Activated CD4-positive, alpha-beta T cell treated with anti-CD3 and anti-CD28 coated beads, Interleukin-2, amount 50 U/mL, for 1 hour (primary cell): ENCODE results near the gene IRF6.

Source experiments
- DNase-seq: peaks from one replicate; pipeline ENCODE4 v3.0.0-alpha.2; 2020

IRF6 gene

DNA sequence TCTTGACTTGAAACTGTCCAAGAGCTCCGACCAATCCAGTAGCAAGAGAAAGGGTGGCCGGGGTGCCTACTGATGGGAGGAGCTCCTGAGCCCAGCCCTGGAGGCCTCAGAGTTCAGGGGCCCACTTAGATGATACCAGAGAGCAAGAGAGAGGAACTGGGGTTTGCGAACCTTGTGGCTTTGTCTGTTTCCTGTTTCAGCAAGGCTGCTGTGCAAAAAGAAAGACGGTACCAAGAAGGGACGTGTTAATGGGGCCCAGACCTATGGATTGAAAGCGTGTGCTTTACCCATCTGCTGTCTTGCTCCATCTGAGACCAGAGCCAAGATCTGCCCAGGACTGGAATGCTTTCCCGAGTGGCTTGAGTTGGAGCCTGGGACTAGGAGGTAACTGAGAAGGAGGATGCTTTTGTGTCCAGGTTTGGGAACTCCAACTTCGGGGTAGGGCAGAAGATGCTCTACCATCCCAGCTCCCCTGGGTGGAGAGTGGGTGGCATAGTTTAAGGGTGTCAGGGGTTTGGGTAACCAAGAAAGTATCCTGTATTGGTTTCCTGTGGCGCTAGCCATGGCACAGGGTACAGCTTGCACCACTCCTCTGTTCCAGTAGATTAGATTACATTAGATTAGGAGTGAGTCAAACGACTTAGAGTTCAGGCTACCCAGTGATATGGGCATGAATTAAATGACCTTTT, 49.9 kb downstream of the IRF6 start, which contains the start of gene TRAF3IP3:
TSS of gene TRAF3IP3 (plus strand) at position 128 of the 689 bp plus-strand sequence. CDS start 3,987 bp downstream, outside the sequence.
- peak; percentile 68 for DNase-seq

GRCh38 chr1:209755256-209755655, 50.7 kb downstream of the IRF6 start:
- no peak for DNase-seq

DNA sequence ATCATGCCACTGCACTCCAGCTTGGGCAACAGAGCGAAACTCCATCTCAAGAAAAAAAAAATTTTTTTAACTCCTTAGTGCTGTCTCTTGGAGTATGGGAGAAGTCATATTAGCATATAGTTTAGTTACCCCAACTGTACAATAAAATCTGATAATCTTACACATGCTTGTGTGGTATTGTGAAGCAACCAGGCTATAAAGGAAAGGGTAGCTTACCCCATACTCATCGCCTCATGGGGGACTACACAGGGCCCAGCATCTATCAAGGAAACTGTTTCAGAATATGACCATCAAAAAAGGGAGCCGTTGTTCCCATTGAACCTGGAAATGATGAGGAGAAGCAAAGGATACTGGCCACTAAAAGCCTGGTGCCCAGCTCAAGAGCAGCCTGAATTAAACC, 53.1 kb downstream of the IRF6 start:
- no peak for DNase-seq

GRCh38 chr1:209751627-209752231, 54.2 kb downstream of the IRF6 start:
- no peak for DNase-seq

DNA sequence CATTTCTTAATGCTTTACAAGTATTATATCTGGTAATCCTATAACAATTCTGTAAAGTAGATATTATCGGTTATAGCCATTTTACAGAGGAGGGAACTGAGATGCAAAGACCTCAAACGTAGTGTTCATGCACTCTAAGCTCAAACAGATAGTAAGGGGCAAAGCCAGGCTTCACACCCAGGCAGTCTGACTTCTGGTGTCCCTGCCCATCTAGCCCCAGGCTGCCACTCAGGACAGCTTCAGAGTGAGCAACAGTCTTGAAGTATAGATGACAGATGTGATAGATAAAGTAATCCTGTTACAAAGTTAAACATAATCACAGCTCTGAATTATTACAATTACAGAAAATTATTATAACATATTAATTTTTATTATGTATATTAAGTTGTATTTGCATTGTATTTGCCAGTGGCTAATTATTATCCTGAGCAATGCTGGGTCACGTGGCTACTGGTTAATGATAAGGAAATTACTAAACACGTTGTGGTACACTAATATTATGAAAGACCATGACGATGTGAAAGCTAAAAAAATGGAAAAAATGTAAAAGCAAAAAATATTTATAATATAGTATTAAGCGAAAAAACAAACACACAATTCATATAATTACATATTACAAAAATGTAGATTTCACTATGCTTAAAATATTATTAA, 56.1 kb downstream of the IRF6 start:
- DNase-seq: no peak

- DNase-seq: no peak
These were observed 56.7 kb downstream of the IRF6 start for GRCh38 chr1:209749205-209749604.

DNA sequence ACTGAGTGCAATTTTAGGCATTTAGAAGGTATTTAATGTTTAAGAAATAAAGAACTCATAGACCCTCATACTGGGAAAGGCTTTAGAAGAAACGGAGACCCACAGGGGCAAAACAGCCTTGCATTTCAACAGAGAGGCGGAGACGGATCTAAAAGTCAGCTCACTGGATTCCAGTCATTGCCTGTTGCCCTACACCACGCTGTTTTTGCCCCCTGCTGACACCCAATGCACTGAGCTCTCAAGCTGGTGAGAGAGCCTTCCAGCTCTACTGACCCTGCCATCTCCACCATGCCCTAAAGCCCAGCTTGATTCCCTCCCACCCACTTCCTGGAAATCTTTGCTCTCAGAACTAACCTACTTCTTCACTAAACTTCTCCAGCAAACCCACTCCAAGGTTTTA, 57.3 kb downstream of the IRF6 start:
- DNase-seq: no peak

DNA sequence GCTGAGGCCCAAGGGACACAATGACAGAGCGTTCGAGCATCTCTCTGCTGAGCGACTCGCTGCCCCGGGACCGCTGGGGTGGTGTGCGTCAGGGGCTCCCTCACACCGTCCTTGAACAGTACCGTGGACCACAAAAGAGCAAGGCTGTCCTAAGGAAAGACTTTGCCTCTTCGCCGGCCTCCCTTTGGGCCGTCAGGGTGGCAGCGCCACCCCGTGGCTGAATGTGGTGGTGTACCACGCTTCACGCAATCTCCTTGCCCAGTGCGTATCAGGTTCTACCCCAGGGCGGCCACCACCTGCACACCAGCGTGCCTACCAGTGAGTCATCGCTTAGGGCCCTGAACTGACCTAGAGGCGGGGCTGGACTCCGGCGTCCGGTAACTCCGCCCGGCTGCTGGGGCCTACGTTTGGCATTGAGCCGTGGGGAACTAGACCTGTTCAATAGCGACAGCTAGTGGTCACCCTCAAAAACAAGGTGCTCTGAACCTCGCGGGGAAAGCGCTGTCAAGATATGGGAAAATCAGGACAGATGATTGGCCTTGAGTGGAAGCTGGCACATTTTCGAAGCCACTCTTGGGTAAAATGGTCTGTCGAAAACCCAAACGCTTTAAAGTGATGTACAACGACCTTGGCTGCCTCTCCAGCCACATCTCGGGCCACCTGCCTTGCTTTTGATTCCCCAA, 58.2 kb downstream of the IRF6 start:
- peak; percentile 79 for DNase-seq

DNA sequence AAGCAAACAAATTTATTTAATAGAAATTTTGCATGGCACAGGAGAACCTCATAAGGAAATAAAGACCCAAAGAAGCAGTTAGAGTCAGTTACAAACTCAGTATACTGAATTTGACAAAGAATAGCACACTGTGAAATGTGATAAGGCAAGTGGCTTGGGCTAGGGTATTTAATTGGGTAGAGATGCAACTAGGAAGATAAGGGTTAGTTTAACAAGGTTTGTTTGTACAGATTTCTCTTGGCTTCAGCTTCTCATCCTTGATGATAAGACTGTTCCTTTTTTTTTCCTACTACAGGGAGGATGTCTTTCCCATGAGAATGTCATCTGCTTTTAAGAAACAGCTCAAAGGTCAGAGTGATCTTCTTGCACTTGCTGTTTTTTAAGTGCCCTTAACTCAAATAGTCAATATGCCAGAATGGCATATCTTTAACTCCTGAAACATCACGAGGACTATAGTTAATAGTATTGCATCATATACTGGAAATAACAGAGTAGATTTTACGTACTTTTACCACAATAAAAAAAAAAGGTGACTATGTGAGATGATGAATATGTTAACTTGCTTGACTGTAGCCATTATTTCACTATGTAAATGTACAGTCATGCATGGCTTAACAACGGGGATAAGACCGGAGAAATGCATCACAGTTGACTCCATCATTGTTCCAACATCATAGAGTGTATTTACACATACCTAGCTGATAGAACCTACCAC, 59.3 kb downstream of the IRF6 start:
- DNase-seq: no peak

- DNase-seq: no peak
These were observed 62.8 kb downstream of the IRF6 start for GRCh38 chr1:209743145-209743482.

GRCh38 chr1:209742409-209743144, 63.4 kb downstream of the IRF6 start:
- DNase-seq: no peak

DNA sequence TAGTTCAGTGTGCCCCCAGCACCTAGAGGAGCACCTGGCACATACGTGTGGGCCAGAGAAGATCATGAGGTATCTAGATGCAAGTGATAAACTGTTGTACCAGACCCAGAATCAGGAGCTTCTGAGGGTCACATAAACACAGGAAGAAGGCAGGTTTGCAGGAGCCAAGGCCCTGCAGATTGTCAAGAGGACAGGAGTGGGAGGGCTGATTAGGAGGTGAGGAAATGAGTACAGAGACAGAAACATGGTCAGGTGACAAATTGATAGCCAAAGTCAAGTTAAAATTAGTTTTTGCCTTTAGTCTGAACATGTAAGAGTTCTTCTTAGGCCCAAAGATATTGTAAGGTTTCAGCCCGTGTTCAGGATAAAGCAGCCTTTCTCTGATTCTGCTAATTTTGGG, 64.1 kb downstream of the IRF6 start:
- DNase-seq: no peak

GRCh38 chr1:209741193-209741592, 64.7 kb downstream of the IRF6 start:
- DNase-seq: no peak

DNA sequence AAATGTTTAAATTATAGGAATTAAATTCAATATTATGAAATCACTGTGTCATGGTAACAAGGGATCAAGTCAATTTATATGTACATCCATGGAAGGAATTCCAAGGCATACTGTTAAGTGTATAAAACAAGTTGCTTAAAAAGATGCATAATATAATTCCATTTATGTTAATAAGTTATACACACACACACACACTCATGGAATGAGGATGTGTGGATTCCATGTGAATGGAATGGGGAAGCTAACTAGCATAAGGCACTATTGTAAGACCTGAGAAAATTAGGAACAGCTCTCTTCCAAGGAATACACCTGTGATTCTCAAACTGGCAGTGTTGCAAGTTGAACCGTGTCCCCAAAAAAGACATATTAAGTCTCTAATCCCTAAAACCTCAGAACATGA, 67.7 kb downstream of the IRF6 start:
- no peak for DNase-seq

DNA sequence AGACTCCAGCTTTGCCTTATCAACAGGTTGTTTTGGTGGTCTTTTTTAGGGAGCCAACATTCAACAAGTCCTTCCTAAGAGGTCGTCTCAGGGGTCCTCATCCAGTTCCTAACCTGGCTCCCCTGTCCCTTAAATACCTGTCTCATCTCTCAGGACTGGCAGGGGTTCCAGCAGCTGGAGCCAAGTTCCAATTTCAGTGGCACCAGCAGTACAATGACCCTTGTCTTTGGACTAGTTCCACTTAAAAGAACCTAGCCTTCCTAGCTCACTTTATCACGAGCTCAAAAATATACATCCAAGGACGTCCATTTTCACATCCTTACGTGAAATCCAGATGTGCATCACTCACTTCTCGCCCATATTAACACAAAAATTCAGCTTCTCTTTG, 68.8 kb downstream of the IRF6 start:
- no peak for DNase-seq

DNA sequence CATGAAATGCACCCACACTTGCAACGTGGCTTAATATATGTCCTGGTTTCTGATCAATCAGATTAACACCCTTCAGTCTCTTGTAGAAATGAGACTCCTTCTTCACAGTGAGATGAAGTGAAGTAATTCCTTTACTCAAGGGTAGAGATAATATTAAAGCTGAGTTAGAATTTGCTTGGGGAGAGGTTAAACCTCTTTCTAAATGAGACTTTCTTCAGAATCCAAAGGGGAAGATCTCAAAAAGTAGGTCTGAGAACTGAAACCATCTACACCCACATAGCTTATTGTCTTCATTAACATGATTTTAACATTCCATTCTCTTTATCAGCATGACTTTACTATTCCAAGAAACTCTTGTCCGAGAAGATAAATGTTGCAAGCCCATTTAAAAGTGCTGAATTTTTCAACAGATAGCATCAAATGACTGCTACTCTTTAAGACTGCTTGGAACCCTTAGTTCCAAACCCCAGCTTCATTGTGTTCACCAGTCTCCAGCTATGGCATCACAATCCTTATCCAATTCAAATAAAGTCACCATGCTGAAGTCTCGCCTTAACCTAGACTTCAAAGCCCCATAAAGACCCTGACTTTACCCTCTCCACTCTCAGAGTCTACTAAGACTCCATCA, 69.3 kb downstream of the IRF6 start:
- no peak for DNase-seq
